ENCODE data around the gene RIC8B. TPM values are rescaled to one million over a fixed set of nuclear protein-coding genes. Genes with fewer than 3 reads are reported as not detected.

The RIC8B gene
- total RNA-seq, 1 donor from 2014 or later: 6.5 TPM

GRCh38 chr12:106773286-106774004, 1.0 kb upstream of the RIC8B start:
- peak; percentile 27 for DNase-seq (ENCODE audit: low read depth)
- peak overlapping the region; percentile 99 for H3K4me3 ChIP-seq (ENCODE audit: low read depth, low read length)
- no peak for TF ChIP-seq CTCF (conservative IDR thresholded peaks at IDR 0.05; ENCODE audit: low read depth, low read length)

DNA sequence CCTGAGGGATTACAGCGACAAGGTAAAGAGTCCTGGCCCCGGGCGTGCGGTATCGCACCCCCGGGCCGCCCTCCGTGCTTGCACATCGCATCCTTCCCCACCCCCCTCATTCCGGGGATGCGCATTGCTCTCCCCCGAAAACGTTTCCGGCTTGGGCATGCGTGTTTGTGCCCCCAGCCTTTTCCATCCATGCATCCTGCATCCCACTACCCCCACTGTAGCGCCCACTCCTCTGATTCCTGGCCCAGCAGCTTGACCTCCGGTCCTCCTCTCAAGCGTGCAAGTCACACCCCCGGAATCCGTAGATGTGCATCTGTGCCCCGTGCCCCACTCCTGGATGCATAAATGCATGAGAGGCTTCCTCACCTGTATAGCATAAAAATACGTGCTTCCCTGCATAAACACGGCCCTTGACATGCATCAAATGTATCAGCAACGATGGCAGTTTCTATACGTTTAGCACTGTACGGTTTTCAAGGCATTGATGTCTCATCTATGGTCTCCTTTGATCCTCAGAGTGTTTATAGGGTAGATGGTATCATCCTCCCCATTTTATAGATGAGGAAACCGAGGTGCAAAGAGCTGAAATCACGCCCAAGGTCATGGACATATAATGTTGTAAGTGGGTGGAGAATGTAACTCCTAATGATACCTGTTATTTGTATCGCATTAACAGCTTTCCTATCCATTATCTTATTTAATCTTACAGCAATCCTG, 484 bp downstream of the RIC8B start:
- H3K4me3 ChIP-seq (ENCODE audit: low read depth, low read length): peak overlapping the region; percentile 99

GRCh38 chr12:106776897-106777296, 2.4 kb downstream of the RIC8B start:
- no peak for DNase-seq (ENCODE audit: low read depth)
- TF ChIP-seq CTCF (conservative IDR thresholded peaks at IDR 0.05; ENCODE audit: low read depth, low read length): no peak
- no peak overlapping the region for H3K4me3 ChIP-seq (ENCODE audit: low read depth, low read length)

More for the DNA sequence above, 484 bp downstream of the RIC8B start:
- TF ChIP-seq CTCF (conservative IDR thresholded peaks at IDR 0.05; ENCODE audit: low read depth, low read length): no peak
- no peak for DNase-seq (ENCODE audit: low read depth)

- no peak for DNase-seq (ENCODE audit: low read depth)
- no peak for TF ChIP-seq CTCF (conservative IDR thresholded peaks at IDR 0.05; ENCODE audit: low read depth, low read length)
- H3K4me3 ChIP-seq (ENCODE audit: low read depth, low read length): no peak overlapping the region
Observed at GRCh38 chr12:106780010-106780631, 5.6 kb downstream of the RIC8B start.

GRCh38 chr12:106782619-106783018, 8.1 kb downstream of the RIC8B start:
- DNase-seq (ENCODE audit: low read depth): no peak
- TF ChIP-seq CTCF (conservative IDR thresholded peaks at IDR 0.05; ENCODE audit: low read depth, low read length): no peak
- H3K4me3 ChIP-seq (ENCODE audit: low read depth, low read length): no peak overlapping the region

DNA sequence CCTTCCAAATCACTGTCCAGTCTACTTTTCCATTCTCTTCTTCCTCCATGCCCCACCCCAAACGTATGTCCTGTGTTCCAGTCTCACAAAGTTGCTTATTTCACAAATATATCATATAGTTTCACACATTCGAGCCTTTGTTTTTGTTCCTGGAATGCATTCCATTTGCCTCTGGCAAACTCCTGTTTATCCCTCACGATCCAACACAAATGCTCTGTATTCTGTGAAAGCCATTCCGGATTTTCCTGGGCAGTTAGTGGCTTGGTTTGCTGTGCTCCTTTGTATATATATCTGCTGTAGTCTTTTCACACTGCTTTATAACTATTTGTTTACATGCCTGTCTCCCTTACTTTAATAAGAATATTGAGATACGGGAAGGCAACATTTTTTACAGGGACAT, 9.0 kb downstream of the RIC8B start:
- no peak for TF ChIP-seq CTCF (conservative IDR thresholded peaks at IDR 0.05; ENCODE audit: low read depth, low read length)
- DNase-seq (ENCODE audit: low read depth): no peak
- H3K4me3 ChIP-seq (ENCODE audit: low read depth, low read length): no peak overlapping the region

Measured in epithelial cell of proximal tubule (primary cell).